Prostate gland (tissue), 2 donors: ENCODE results near the gene GRIN2A. TPM values are rescaled to one million over a fixed set of nuclear protein-coding genes. Genes with fewer than 3 reads are reported as not detected.

ENCODE experiments used
- DNase-seq: peaks from one replicate; pipeline ENCODE4 v3.0.0-alpha.2; 2019; ENCODE audit warnings: low spot score
- H3K27ac ChIP-seq, 2 donors: fragments of 200-600 bp; sonication (generic); 2 replicates each; pipeline ENCODE4 v1.5.1; 2017 to 2019
- H3K27me3 ChIP-seq: fragments of 200-600 bp; sonication (generic); replicated peaks from 2 replicates; pipeline ENCODE4 v1.5.1; 2019; ENCODE audit not compliant: insufficient read depth
- H3K36me3 ChIP-seq, 2 donors: fragments of 200-600 bp; sonication (generic); 1 replicate in 1 of 2; 2 replicates in 1 of 2; pipeline versions ENCODE4 v1.5.1 to v1.8.1; 2017 to 2019
- H3K4me1 ChIP-seq: fragments of 200-600 bp; sonication (generic); replicated peaks from 2 replicates; pipeline ENCODE4 v1.5.1; 2019
- H3K4me3 ChIP-seq, 2 donors: fragments of 200-600 bp; sonication (generic); 2 replicates each; pipeline ENCODE4 v1.5.1; 2017 to 2019
- H3K9me3 ChIP-seq: fragments of 200-600 bp; sonication (generic); 2 replicates; pipeline ENCODE4 v1.5.1; 2017
- POLR2A ChIP-seq: fragments of 450-650 bp; IDR thresholded peaks from one replicate; pipeline ENCODE4 v1.6.1; 2016; ENCODE audit warnings: antibody characterized with exemption, mild to moderate bottlenecking
- POLR2AphosphoS5 ChIP-seq: sonication (generic); formaldehyde crosslinking; IDR thresholded peaks from one replicate; pipeline ENCODE4 v1.6.1; 2017; ENCODE audit warnings: antibody characterized with exemption
- WGBS: methylation state at CpG from one replicate; pipeline ENCODE4 v1.1.5; 2018; 5-methylcytosine and 5-hydroxymethylcytosine counted together
- intact Hi-C: fragments of 100-400 bp; cut with DNase I; formaldehyde crosslinking; loops from one replicate; pipeline ENCODE4 v1.14.2; 2022
- total RNA-seq, 2 donors: library from RNA; depleted of rRNA; stranded (reverse); fragments of >200 nt; gene quantifications; one replicate each; pipeline ENCODE4 v1.1.0, GENCODE V29; 2016
- TF ChIP-seq, protein P1 (sequence below), 4 experiments: fragments of 200-600 bp in 2 of 4; fragments of 450-650 bp in 2 of 4; sonication (generic) in 2 of 4; IDR thresholded peaks; 1 replicate in 3 of 4; 2 replicates in 1 of 4; pipeline ENCODE4 v1.5.1; 2016 to 2019; ENCODE audit warnings: antibody characterized with exemption in 4 of 4, mild to moderate bottlenecking in 2 of 4, moderate library complexity in 2 of 4

GRIN2A gene
- total RNA-seq, 2 donors from 2014 or later: 0.23 to 11.4 TPM

DNA sequence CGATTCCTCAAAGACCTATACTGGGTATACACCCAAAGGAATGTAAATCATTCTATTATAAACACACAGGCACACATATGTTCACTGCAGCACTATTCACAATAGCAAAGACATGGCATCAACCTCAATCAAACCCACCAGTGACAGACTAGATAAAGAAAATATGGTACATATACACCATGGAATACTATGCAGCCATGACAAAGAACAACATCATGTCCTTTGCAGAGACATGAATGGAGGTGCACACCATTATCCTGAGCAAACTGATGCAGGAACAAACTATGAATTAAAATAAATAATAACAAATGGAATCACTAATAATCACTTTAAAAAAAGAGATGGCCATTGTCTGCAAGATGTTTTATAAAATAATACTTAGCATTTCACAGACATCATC lies 380.1 kb downstream of the GRIN2A start:
- Histone ChIP-seq H3K36me3 (no peaks in the 10 kb centered on the region), H3K27ac (no peak overlapping the region), H3K27me3 (no peaks in the 10 kb centered on the region), H3K4me1 (no peaks in the 10 kb centered on the region), H3K9me3 (no peaks in the 10 kb centered on the region), H3K4me3 (no peak overlapping the region)
- WGBS: 84% methylated on average over 1 of the region's 1 CpG
- intact Hi-C loops: no loop called here
- DNase-seq: no peak
- TF ChIP-seq POLR2AphosphoS5 (no peak), POLR2A (no peak)
- TF ChIP-seq, protein P1, sequence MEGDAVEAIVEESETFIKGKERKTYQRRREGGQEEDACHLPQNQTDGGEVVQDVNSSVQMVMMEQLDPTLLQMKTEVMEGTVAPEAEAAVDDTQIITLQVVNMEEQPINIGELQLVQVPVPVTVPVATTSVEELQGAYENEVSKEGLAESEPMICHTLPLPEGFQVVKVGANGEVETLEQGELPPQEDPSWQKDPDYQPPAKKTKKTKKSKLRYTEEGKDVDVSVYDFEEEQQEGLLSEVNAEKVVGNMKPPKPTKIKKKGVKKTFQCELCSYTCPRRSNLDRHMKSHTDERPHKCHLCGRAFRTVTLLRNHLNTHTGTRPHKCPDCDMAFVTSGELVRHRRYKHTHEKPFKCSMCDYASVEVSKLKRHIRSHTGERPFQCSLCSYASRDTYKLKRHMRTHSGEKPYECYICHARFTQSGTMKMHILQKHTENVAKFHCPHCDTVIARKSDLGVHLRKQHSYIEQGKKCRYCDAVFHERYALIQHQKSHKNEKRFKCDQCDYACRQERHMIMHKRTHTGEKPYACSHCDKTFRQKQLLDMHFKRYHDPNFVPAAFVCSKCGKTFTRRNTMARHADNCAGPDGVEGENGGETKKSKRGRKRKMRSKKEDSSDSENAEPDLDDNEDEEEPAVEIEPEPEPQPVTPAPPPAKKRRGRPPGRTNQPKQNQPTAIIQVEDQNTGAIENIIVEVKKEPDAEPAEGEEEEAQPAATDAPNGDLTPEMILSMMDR (IDR thresholded peaks at IDR 0.05): no peak

DNA sequence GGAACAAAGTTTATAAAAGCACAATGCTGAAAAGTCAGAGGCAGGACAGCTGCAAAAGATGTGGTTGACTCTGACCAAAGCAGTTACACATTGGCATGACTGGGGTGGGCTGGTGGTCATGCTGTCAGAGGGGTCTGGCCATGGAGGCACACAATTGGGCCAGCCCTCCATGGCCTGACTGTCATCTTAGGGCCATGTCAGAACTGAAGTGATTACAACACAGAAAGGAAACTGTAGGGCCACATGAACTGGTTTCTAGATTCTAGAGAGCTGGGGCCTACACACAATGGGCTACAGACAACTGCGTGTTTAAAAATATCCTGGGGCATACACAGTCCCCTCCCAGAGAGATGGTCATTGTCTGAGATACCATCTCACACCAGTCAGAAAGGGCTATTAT lies 380.6 kb downstream of the GRIN2A start:
- Histone ChIP-seq H3K9me3 (no peaks in the 10 kb centered on the region), H3K27ac (no peak overlapping the region), H3K4me3 (no peak overlapping the region), H3K4me1 (no peaks in the 10 kb centered on the region), H3K36me3 (no peaks in the 10 kb centered on the region), H3K27me3 (no peaks in the 10 kb centered on the region)
- TF ChIP-seq, protein P1 (IDR thresholded peaks at IDR 0.05): no peak
- intact Hi-C loops: no loop called here
- no peak for DNase-seq
- 80% methylated on average over 1 of the region's 1 CpG for WGBS

DNA sequence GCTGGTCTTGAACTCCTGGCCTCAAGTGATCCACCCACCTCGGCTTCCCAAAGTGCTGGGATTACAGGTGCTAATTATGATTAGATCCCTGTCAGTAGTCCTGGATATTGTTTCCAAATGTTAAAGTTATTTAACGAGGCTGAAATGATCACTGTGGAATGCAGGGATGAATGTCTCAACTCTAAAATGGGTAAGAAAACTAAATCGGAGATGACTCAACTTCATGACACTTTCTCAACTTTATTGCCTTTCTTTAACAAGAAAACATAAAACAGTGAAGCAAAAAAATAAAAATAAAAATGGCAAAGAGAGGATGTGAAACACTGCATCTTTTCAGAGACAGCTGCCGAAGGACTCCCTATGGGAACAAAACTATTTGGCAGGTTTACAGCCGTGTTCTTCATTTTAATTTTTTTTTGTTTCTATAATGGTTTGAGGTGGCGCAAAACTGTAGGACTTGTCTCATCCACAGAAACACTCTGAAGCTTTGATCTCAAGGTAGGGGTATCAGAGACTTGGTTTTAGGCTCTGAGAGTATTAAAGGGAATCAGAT lies 382.0 kb downstream of the GRIN2A start:
- no peak overlapping the region for H3K4me3 ChIP-seq
- intact Hi-C loops: no loop called here
- DNase-seq: no peak
- H3K4me1 ChIP-seq: no peaks in the 10 kb centered on the region
- no peaks in the 10 kb centered on the region for H3K9me3 ChIP-seq
- TF ChIP-seq POLR2A: no peak
- no peak for TF ChIP-seq POLR2AphosphoS5
- TF ChIP-seq, protein P1 (IDR thresholded peaks at IDR 0.05): no peak
- H3K36me3 ChIP-seq: no peaks in the 10 kb centered on the region
- 59% methylated on average over 6 of the region's 6 CpGs for WGBS
- no peak overlapping the region for H3K27ac ChIP-seq
- H3K27me3 ChIP-seq: no peaks in the 10 kb centered on the region

DNA sequence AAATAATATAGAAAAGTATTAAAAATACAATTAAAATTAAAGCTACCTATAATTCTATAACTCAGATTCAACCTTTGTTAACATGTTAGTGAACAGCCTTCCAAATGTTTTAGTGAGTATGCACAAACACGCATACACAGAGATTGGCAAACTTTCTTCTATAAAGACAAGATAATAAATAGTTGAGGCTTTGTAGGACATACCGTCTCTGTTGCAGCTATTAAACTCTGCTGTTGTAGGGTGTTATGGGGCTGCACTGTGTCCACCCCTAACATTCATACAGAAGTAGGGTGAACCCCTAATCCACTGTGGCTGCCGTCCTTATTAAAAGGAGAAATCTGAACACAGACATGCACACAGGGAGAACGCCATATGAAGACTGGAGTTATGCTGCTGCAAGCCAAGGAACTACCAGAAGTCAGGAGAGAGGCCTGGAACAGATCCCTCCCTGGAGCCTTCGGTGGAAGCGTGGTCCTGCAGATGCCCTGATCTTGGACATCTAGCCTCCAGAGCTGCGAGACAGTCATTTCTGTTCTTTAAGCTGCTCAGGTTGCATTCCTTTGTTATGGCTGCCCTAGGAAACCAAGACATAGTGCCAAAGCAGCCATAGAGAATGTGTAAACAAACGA lies 383.2 kb downstream of the GRIN2A start:
- Histone ChIP-seq H3K9me3 (no peaks in the 10 kb centered on the region), H3K36me3 (no peaks in the 10 kb centered on the region), H3K27ac (no peak overlapping the region), H3K4me1 (no peaks in the 10 kb centered on the region), H3K27me3 (no peaks in the 10 kb centered on the region), H3K4me3 (no peak overlapping the region)
- TF ChIP-seq POLR2AphosphoS5 (no peak), POLR2A (no peak)
- TF ChIP-seq, protein P1 (IDR thresholded peaks at IDR 0.05): no peak
- 73% methylated on average over 8 of the region's 8 CpGs for WGBS
- DNase-seq: no peak
- intact Hi-C loops: no loop called here

DNA sequence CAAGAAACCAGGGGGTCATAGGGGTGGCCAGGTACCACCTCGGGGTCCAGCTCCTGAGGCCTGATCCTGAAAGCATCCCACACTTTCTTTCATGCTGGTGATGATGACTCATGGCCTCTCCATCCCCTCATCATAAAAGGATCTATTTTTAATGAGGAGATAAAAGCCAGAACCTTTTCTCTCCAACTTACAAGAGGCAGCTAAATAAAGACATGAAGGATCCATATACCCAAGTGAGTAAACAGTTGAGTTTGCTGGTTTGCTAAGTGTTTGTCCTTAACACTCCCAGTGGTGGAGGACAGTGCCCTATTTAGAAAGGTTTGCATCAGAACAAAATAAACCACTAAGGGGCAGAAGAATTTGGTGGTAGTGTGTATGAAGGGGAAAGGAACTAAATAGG lies 383.8 kb downstream of the GRIN2A start:
- TF ChIP-seq POLR2AphosphoS5 (no peak), POLR2A (no peak)
- TF ChIP-seq, protein P1 (IDR thresholded peaks at IDR 0.05): no peak
- no peaks in the 10 kb centered on the region for H3K36me3 ChIP-seq
- DNase-seq: no peak
- no peak overlapping the region for H3K4me3 ChIP-seq
- no peaks in the 10 kb centered on the region for H3K27me3 ChIP-seq
- intact Hi-C loops: no loop called here
- H3K4me1 ChIP-seq: no peaks in the 10 kb centered on the region
- H3K9me3 ChIP-seq: no peaks in the 10 kb centered on the region
- WGBS: 78% methylated on average over 1 of the region's 1 CpG
- H3K27ac ChIP-seq: no peak overlapping the region
